ENCODE results near the gene CSTF3. TPM values are rescaled to one million over a fixed set of nuclear protein-coding genes. Genes with fewer than 3 reads are reported as not detected.

The CSTF3 gene
- total and polyA plus RNA-seq, 10 of the 15 experiments (the other 5 are each of a cell fraction or from before 2014, with no cell fraction given) = 25.4 to 63.5 (median 49.5) TPM

- no peak for TF ChIP-seq BACH1 (IDR thresholded peaks at IDR 0.05; ENCODE audit: borderline replicate concordance)
- no peak for TF ChIP-seq RBBP5 (conservative IDR thresholded peaks at IDR 0.05)
- no peak for TF ChIP-seq ZSCAN29 (IDR thresholded peaks at IDR 0.05)
- TF ChIP-seq, protein P1, sequence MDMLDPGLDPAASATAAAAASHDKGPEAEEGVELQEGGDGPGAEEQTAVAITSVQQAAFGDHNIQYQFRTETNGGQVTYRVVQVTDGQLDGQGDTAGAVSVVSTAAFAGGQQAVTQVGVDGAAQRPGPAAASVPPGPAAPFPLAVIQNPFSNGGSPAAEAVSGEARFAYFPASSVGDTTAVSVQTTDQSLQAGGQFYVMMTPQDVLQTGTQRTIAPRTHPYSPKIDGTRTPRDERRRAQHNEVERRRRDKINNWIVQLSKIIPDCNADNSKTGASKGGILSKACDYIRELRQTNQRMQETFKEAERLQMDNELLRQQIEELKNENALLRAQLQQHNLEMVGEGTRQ (IDR thresholded peaks at IDR 0.05; ENCODE audit: borderline replicate concordance, low read depth, low read length) = no peak
- no peak for TF ChIP-seq ZNF217 (IDR thresholded peaks at IDR 0.05)
- TF ChIP-seq ATF7 (IDR thresholded peaks at IDR 0.05; ENCODE audit: low read depth) = peak; percentile 96
- TF ChIP-seq RAD21 (IDR thresholded peaks at IDR 0.05; ENCODE audit: insufficient read depth, low read depth, low read length) = no peak
- peak; percentile 74 for TF ChIP-seq KLF5 (IDR thresholded peaks at IDR 0.05; ENCODE audit: partially characterized antibody)
- TF ChIP-seq NFIC (IDR thresholded peaks at IDR 0.05; ENCODE audit: low read depth, low read length) = 0 out of 2 replicates have a peak, but pooled peaks have one; percentile 23
- peak; percentile 80 for TF ChIP-seq CREB1 (IDR thresholded peaks at IDR 0.05; ENCODE audit: low read depth)
- no peak for TF ChIP-seq NRF1 (conservative IDR thresholded peaks at IDR 0.05; ENCODE audit: low read depth, low read length)
- TF ChIP-seq IRF4 (IDR thresholded peaks at IDR 0.05; ENCODE audit: low read depth, low read length) = no peak
- TF ChIP-seq LARP7 (IDR thresholded peaks at IDR 0.05) = no peak
- TF ChIP-seq ZNF274 (IDR thresholded peaks at IDR 0.05; ENCODE audit: insufficient read depth, insufficient read length) = no peak
- TF ChIP-seq, protein P2, sequence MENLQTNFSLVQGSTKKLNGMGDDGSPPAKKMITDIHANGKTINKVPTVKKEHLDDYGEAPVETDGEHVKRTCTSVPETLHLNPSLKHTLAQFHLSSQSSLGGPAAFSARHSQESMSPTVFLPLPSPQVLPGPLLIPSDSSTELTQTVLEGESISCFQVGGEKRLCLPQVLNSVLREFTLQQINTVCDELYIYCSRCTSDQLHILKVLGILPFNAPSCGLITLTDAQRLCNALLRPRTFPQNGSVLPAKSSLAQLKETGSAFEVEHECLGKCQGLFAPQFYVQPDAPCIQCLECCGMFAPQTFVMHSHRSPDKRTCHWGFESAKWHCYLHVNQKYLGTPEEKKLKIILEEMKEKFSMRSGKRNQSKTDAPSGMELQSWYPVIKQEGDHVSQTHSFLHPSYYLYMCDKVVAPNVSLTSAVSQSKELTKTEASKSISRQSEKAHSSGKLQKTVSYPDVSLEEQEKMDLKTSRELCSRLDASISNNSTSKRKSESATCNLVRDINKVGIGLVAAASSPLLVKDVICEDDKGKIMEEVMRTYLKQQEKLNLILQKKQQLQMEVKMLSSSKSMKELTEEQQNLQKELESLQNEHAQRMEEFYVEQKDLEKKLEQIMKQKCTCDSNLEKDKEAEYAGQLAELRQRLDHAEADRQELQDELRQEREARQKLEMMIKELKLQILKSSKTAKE (IDR thresholded peaks at IDR 0.05; ENCODE audit: low read depth, poor library complexity, severe bottlenecking) = no peak
- TF ChIP-seq, protein P3, sequence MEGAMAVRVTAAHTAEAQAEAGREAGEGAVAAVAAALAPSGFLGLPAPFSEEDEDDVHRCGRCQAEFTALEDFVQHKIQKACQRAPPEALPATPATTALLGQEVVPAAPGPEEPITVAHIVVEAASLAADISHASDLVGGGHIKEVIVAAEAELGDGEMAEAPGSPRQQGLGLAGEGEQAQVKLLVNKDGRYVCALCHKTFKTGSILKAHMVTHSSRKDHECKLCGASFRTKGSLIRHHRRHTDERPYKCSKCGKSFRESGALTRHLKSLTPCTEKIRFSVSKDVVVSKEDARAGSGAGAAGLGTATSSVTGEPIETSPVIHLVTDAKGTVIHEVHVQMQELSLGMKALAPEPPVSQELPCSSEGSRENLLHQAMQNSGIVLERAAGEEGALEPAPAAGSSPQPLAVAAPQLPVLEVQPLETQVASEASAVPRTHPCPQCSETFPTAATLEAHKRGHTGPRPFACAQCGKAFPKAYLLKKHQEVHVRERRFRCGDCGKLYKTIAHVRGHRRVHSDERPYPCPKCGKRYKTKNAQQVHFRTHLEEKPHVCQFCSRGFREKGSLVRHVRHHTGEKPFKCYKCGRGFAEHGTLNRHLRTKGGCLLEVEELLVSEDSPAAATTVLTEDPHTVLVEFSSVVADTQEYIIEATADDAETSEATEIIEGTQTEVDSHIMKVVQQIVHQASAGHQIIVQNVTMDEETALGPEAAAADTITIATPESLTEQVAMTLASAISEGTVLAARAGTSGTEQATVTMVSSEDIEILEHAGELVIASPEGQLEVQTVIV (IDR thresholded peaks at IDR 0.05; ENCODE audit: borderline replicate concordance, partially characterized antibody) = peak; percentile 69
- no peak for TF ChIP-seq NFYA (IDR thresholded peaks at IDR 0.05; ENCODE audit: borderline replicate concordance, low read depth, low read length)
- TF ChIP-seq NFYB (IDR thresholded peaks at IDR 0.05; ENCODE audit: insufficient read depth, low read depth, low read length) = no peak
- peak; percentile 32; the same call in 1 of the 2 replicates for TF ChIP-seq NR2F1 (conservative IDR thresholded peaks at IDR 0.05)
- no peak for TF ChIP-seq BCLAF1 (IDR thresholded peaks at IDR 0.05)
- 0 out of 2 replicates have a peak, but pooled peaks have one; percentile 30 for TF ChIP-seq MEF2A (IDR thresholded peaks at IDR 0.05; ENCODE audit: insufficient read depth, low read depth, low read length)
Observed at GRCh38 chr11:33161120-33162005, at the start of gene CSTF3 (continued).

All from GM12878 (cell line).